ENCODE measurements around the gene WWC1.
A peak's percentile ranks its signal among the peaks of the same experiment; 100 is the strongest.

The WWC1 gene

GRCh38 chr5:168455201-168455600 is 163.8 kb downstream of the WWC1 start:
- DNase-seq = no peak

GRCh38 chr5:168457542-168457941 is 166.1 kb downstream of the WWC1 start:
- DNase-seq = no peak

GRCh38 chr5:168460606-168461005 is 169.2 kb downstream of the WWC1 start:
- DNase-seq = no peak

- DNase-seq = no peak
Measured at GRCh38 chr5:168463081-168463480, 171.6 kb downstream of the WWC1 start.

- DNase-seq = no peak
Measured at GRCh38 chr5:168464214-168464613, 172.8 kb downstream of the WWC1 start.

GRCh38 chr5:168464641-168465040 is 173.2 kb downstream of the WWC1 start:
- DNase-seq = no peak

- DNase-seq = no peak
Measured at GRCh38 chr5:168467755-168468330, 176.4 kb downstream of the WWC1 start.

- DNase-seq = no peak
Measured at GRCh38 chr5:168468836-168469235, 177.4 kb downstream of the WWC1 start.

GRCh38 chr5:168469816-168470215 is 178.4 kb downstream of the WWC1 start:
- DNase-seq = no peak

GRCh38 chr5:168471785-168472184 is 180.3 kb downstream of the WWC1 start:
- no peak for DNase-seq

- DNase-seq = no peak
Measured at GRCh38 chr5:168472329-168472728, 180.9 kb downstream of the WWC1 start.

GRCh38 chr5:168474319-168474718 is 182.9 kb downstream of the WWC1 start:
- no peak for DNase-seq

- no peak for DNase-seq
Measured at GRCh38 chr5:168477060-168477459, 185.6 kb downstream of the WWC1 start.

GRCh38 chr5:168479166-168479565 is 187.7 kb downstream of the WWC1 start:
- no peak for DNase-seq

GRCh38 chr5:168480601-168481000 is 189.2 kb downstream of the WWC1 start:
- no peak for DNase-seq

GRCh38 chr5:168481330-168481788 is 189.9 kb downstream of the WWC1 start:
- DNase-seq = no peak

- DNase-seq = no peak
Measured at GRCh38 chr5:168482361-168482760, 190.9 kb downstream of the WWC1 start.

- peak; percentile 74 to 82 (median 74) for DNase-seq
Measured at GRCh38 chr5:168486136-168486879, 194.9 kb downstream of the WWC1 start, which contains the start of gene RARS1. TSS of gene RARS1 (plus strand) at chr5:168486471. CDS start at chr5:168486499, 28 bp downstream.

- DNase-seq = no peak
Measured at GRCh38 chr5:168489059-168489458, 197.6 kb downstream of the WWC1 start.

- no peak for DNase-seq
Measured at GRCh38 chr5:168494057-168494555, 202.7 kb downstream of the WWC1 start.

GRCh38 chr5:168502563-168503237 is 211.3 kb downstream of the WWC1 start:
- DNase-seq = no peak

- DNase-seq = no peak
Measured at GRCh38 chr5:168513861-168514428, 222.5 kb downstream of the WWC1 start.
